Measurements from ENCODE around the gene HIGD1C. TPM values are rescaled to one million over a fixed set of nuclear protein-coding genes. Genes with fewer than 3 reads are reported as not detected.

The HIGD1C gene
- total RNA-seq, 1 experiment from 2014 or later = not detected

GRCh38 chr12:51009056-51009440 lies 56.7 kb downstream of the HIGD1C start:
- H3K4ac ChIP-seq (ENCODE audit: low read depth, low read length) = no peak overlapping the region
- H3K14ac ChIP-seq (ENCODE audit: insufficient read depth, low read length) = no peak overlapping the region
- WGBS (ENCODE audit: extremely low coverage, insufficient read length, low lambda C conversion rate) = no CpG with 5 or more reads among the region's 8 CpGs
- H4K20me1 ChIP-seq (ENCODE audit: control insufficient read depth, insufficient read depth, insufficient read length) = no peaks in the 10 kb centered on the region
- H4K5ac ChIP-seq (ENCODE audit: insufficient read length, low read depth, low read length) = no peak overlapping the region
- TF ChIP-seq CTCF (conservative IDR thresholded peaks at IDR 0.05) = no peak
- no peak overlapping the region for H3K27ac ChIP-seq (ENCODE audit: insufficient read length, low read depth, low read length)
- no peaks in the 10 kb centered on the region for H3K79me2 ChIP-seq (ENCODE audit: insufficient read depth, low read length)
- H2BK120ac ChIP-seq (ENCODE audit: low read depth, low read length, poor library complexity, severe bottlenecking) = no peak overlapping the region
- H3K36me3 Mint-ChIP-seq (ENCODE audit: insufficient read depth in 1 of 3, low read depth in 3 of 3) = peaks cover 25 to 45% (median 37%) of the 10 kb centered on the region in 3 experiments
- peak overlapping the region in 2 of 3 experiments; percentile 10 to 62; a peak in 1 of 7 replicates for H3K27ac Mint-ChIP-seq
- no peak overlapping the region for H2AFZ ChIP-seq (ENCODE audit: low read length)
- no peak overlapping the region for H3K18ac ChIP-seq (ENCODE audit: insufficient read length, low read depth, low read length)
- no peak overlapping the region for H3T11ph ChIP-seq (ENCODE audit: low read length)
- no peak overlapping the region for H4K8ac ChIP-seq (replicated peaks; ENCODE audit: insufficient read length, low read depth, low read length)
- no peak overlapping the region for H2BK20ac ChIP-seq (ENCODE audit: low read depth, low read length, poor library complexity, severe bottlenecking)
- DNase-seq = no peak
- H2BK5ac ChIP-seq (ENCODE audit: insufficient read length, low read length) = no peak overlapping the region
- H3K4me3 Mint-ChIP-seq = no peak overlapping the region
- H3K9ac ChIP-seq (ENCODE audit: extremely low read depth, insufficient read length, low read length) = no peak overlapping the region
- H3K4me1 Mint-ChIP-seq = peaks cover 46 to 58% of the 10 kb centered on the region in 2 experiments
- H3K56ac ChIP-seq (ENCODE audit: insufficient read length, low read depth, low read length) = no peak overlapping the region
- H2BK15ac ChIP-seq (ENCODE audit: low read depth, low read length) = no peak overlapping the region
- H3K27me3 ChIP-seq (ENCODE audit: insufficient read depth, low read length) = no peaks in the 10 kb centered on the region
- no peak overlapping the region for H4K91ac ChIP-seq (ENCODE audit: insufficient read length, low read depth, low read length)
- H3K79me1 ChIP-seq (ENCODE audit: insufficient read depth, low read depth, low read length, poor library complexity, severe bottlenecking) = peaks cover 3% of the 10 kb centered on the region
- H3K23ac ChIP-seq (ENCODE audit: insufficient read length, low read depth, low read length) = no peak overlapping the region
- H3K4me1 ChIP-seq (ENCODE audit: insufficient read depth, low read length) = peaks cover 3% of the 10 kb centered on the region; the same call in 1 of the 2 replicates
- H3K4me2 ChIP-seq (ENCODE audit: insufficient read depth, insufficient read length, low read length) = no peak overlapping the region
- no peaks in the 10 kb centered on the region for H3K27me3 Mint-ChIP-seq (ENCODE audit: low read depth)
- no peaks in the 10 kb centered on the region for H3K9me3 ChIP-seq (ENCODE audit: control insufficient read depth, low read depth, low read length)
- no peak overlapping the region for H2BK12ac ChIP-seq (ENCODE audit: insufficient read length, low read depth, low read length)
- no peaks in the 10 kb centered on the region for H3K9me3 Mint-ChIP-seq
- H2AK5ac ChIP-seq (ENCODE audit: insufficient read length, low read length) = no peak overlapping the region
- H3K23me2 ChIP-seq (ENCODE audit: insufficient read length, low read depth, low read length, poor library complexity, severe bottlenecking) = no peaks in the 10 kb centered on the region

Data from H9 (cell line).